GM12878 (cell line): ENCODE measurements around the gene CCSER1. TPM values are rescaled to one million over a fixed set of nuclear protein-coding genes. Genes with fewer than 3 reads are reported as not detected.

Experiments used
- ATAC-seq: fragments of 200-7000 bp; cut with Tn5 transposase; 3 replicates; pipeline ENCODE4 v1.9.1; 2020; ENCODE audit warnings: mild to moderate bottlenecking, moderate library complexity
- BruUV-seq: library from RNA; stranded (reverse); fragments of 400-500 nt; replicated peaks from 2 replicates; lab custom pipeline; 2021; lab: Mats Ljungman, UMichigan
- CTCF ChIA-PET: fragments of 300-600 bp; sonication (Branson Sonifier 250); formaldehyde crosslinking; extraction: SDS; loops from one replicate; lab custom pipeline; 2021; ENCODE audit warnings: inconsistent platforms; lab: Yijun Ruan, JAX
- POLR2A ChIA-PET: fragments of 350-600 bp; formaldehyde crosslinking; extraction: SDS; loops from one replicate; lab custom pipeline; 2021; ENCODE audit warnings: inconsistent platforms; lab: Charles Lee
- RAD21 ChIA-PET: fragments of 300-600 bp; sonication (Branson Sonifier 250); formaldehyde crosslinking; loops from one replicate; lab custom pipeline; 2023; ENCODE audit warnings: antibody characterized with exemption; ENCODE audit not compliant: unreplicated experiment; lab: Charles Lee
- SMC1A ChIA-PET: fragments of 300-600 bp; sonication (Branson Sonifier 250); formaldehyde crosslinking; loops from one replicate; lab custom pipeline; 2023; ENCODE audit not compliant: unreplicated experiment, uncharacterized antibody; lab: Charles Lee
- DNase-seq: peaks from one replicate; pipeline ENCODE4 v3.0.0-alpha.2; 2011; ENCODE audit warnings: low read depth, low spot score
- FAIRE-seq: peaks from 3 replicates; lab custom pipeline; 2011; peaks lifted over from hg19 to GRCh38; lab: Jason Lieb, UNC
- H2AFZ ChIP-seq: 2 replicates; pipeline ENCODE4 v1.6.0; 2011; ENCODE audit warnings: low read depth, low read length, control low read depth; ENCODE audit not compliant: control insufficient read depth
- H3K27ac ChIP-seq: 2 replicates; pipeline ENCODE4 v1.5.1; 2011; ENCODE audit warnings: control low read depth; ENCODE audit not compliant: control insufficient read depth, insufficient read depth
- H3K27me3 ChIP-seq, 2 experiments: replicated peaks in 1 of 2; 2 replicates each; pipeline versions ENCODE4 v1.6.0 to v1.6.1; 2011; ENCODE audit warnings: low read length in 1 of 2; ENCODE audit not compliant: control insufficient read depth in 2 of 2, insufficient read depth in 2 of 2
- H3K36me3 ChIP-seq, 2 experiments: 2 replicates each; pipeline ENCODE4 v1.5.1; 2011; ENCODE audit warnings: low read length in 1 of 2; ENCODE audit not compliant: control insufficient read depth in 2 of 2, insufficient read depth in 2 of 2
- H3K4me1 ChIP-seq: 2 replicates; pipeline ENCODE4 v1.6.1; 2011; ENCODE audit warnings: mild to moderate bottlenecking, low read length, moderate library complexity, mixed read lengths; ENCODE audit not compliant: control insufficient read depth, insufficient read depth
- H3K4me2 ChIP-seq: 2 replicates; pipeline ENCODE4 v1.6.0; 2011; ENCODE audit warnings: control low read depth; ENCODE audit not compliant: control insufficient read depth, insufficient read depth
- H3K4me3 ChIP-seq: fragments of 200-600 bp; sonication (generic); 2 replicates; pipeline ENCODE4 v1.5.1; 2016
- H3K79me2 ChIP-seq: 2 replicates; pipeline ENCODE4 v1.6.0; 2011; ENCODE audit warnings: low read length; ENCODE audit not compliant: control insufficient read depth, insufficient read depth
- H3K9ac ChIP-seq: 2 replicates; pipeline ENCODE4 v1.8.0; 2011; ENCODE audit warnings: low read length, control low read depth, mixed read lengths; ENCODE audit not compliant: control insufficient read depth, insufficient read depth
- H3K9me3 ChIP-seq: replicated peaks from 3 replicates; pipeline ENCODE4 v1.5.1; 2011; ENCODE audit warnings: mild to moderate bottlenecking, low read length; ENCODE audit not compliant: control insufficient read depth, insufficient read depth
- H4K20me1 ChIP-seq: 2 replicates; pipeline ENCODE4 v1.6.0; 2011; ENCODE audit not compliant: control insufficient read depth, insufficient read depth
- E4F1 ChIP-seq: fragments of 450-650 bp; IDR thresholded peaks from 2 replicates; pipeline ENCODE4 v1.6.1; 2018; ENCODE audit warnings: borderline replicate concordance, mild to moderate bottlenecking; ENCODE audit not compliant: partially characterized antibody
- HDAC6 ChIP-seq: fragments of 200-600 bp; sonication (generic); IDR thresholded peaks from one replicate; pipeline ENCODE4 v1.8.0; 2017; ENCODE audit warnings: antibody characterized with exemption; ENCODE audit not compliant: unreplicated experiment
- KLF5 ChIP-seq: fragments of 450-650 bp; IDR thresholded peaks from 2 replicates; pipeline ENCODE4 v1.6.1; 2014; ENCODE audit warnings: mild to moderate bottlenecking; ENCODE audit not compliant: partially characterized antibody
- MLLT1 ChIP-seq: fragments of 450-650 bp; IDR thresholded peaks from 2 replicates; pipeline ENCODE4 v1.6.1; 2016; ENCODE audit warnings: mild to moderate bottlenecking
- MTA2 ChIP-seq: fragments of 450-650 bp; IDR thresholded peaks from 2 replicates; pipeline ENCODE4 v1.6.1; 2016; ENCODE audit warnings: low read depth, mild to moderate bottlenecking, moderate library complexity
- MYC ChIP-seq: IDR thresholded peaks from 2 replicates; pipeline ENCODE4 v1.6.1; 2011; ENCODE audit warnings: mild to moderate bottlenecking, low read length, moderate library complexity, inconsistent platforms; ENCODE audit not compliant: insufficient read depth, insufficient replicate concordance, insufficient read length, severe bottlenecking
- NFIC ChIP-seq: IDR thresholded peaks from 2 replicates; pipeline ENCODE4 v1.6.1; 2012; ENCODE audit warnings: low read depth, mild to moderate bottlenecking, inconsistent platforms, low read length, moderate library complexity
- PML ChIP-seq: IDR thresholded peaks from 2 replicates; pipeline ENCODE4 v1.6.1; 2012; ENCODE audit warnings: low read length, inconsistent platforms
- RAD21 ChIP-seq: IDR thresholded peaks from 2 replicates; pipeline ENCODE4 v1.6.1; 2011; ENCODE audit warnings: mild to moderate bottlenecking, low read depth, low read length, moderate library complexity; ENCODE audit not compliant: insufficient read depth
- RUNX3 ChIP-seq: IDR thresholded peaks from 2 replicates; pipeline ENCODE4 v1.6.1; 2012; ENCODE audit warnings: low read length, inconsistent platforms
- WGBS: methylation state at CpG from one replicate; pipeline ENCODE4 v1.1.6; 2016; ENCODE audit warnings: low lambda C conversion rate; ENCODE audit not compliant: insufficient replicate concordance, insufficient coverage; ENCODE audit errors: missing lambda C conversion rate; 5-methylcytosine and 5-hydroxymethylcytosine counted together
- in situ Hi-C: fragments of 300-500 bp; cut with MboI; formaldehyde crosslinking; loops from 9 replicates; pipeline ENCODE4 v1.14.3; 2018; ENCODE audit warnings: mixed read lengths
- intact Hi-C: fragments of 100-400 bp; cut with micrococcal nuclease; formaldehyde crosslinking; loops from one replicate; pipeline ENCODE4 v1.14.2; 2022; ENCODE audit not compliant: unreplicated experiment
- polyA plus RNA-seq, 11 experiments: library from polyadenylated mRNA; depleted of rRNA in 4 of 11; unstranded in 6 of 11; stranded (reverse) in 5 of 11; fragments of >200 nt; fragmentation: Nextera tagmentation in 4 of 11; fragmentation: Illumina TruSeq in 1 of 11; extraction: Ambion mirVana in 4 of 11; extraction: Trizol in 1 of 11; gene quantifications; 1 replicate in 1 of 11; 2 replicates in 10 of 11; pipeline versions ENCODE4 v1.2.1 to v1.2.3, GENCODE V29; 2011 to 2016; ENCODE audit warnings: inconsistent platforms in 2 of 11, missing spikeins in 2 of 11, low read depth in 1 of 11
- total RNA-seq, 4 experiments: library from RNA; depleted of rRNA in 3 of 4; stranded (reverse); fragments of >200 nt in 3 of 4; fragmentation: Illumina TruSeq in 1 of 4; extraction: Trizol in 1 of 4; gene quantifications; 2 replicates each; pipeline versions ENCODE4 v1.2.1 to v1.2.3, GENCODE V29; 2013 to 2021

Gene CCSER1
- total and polyA plus RNA-seq, 10 of the 15 experiments (the other 5 are each of a cell fraction or from before 2014, with no cell fraction given), result 0.22 to 2.7 (median 1.0) TPM

- TF ChIP-seq RAD21 (no peak), MLLT1 (no peak), MYC (no peak)
Measured at GRCh38 chr4:90328558-90328957, 201.4 kb downstream of the CCSER1 start (continued).

GRCh38 chr4:90330546-90330945 lies 203.4 kb downstream of the CCSER1 start:
- Histone ChIP-seq H3K9ac (no peak overlapping the region), H3K4me3 (no peak overlapping the region), H3K27ac (no peak overlapping the region), H3K36me3 (no peaks in the 10 kb centered on the region), H3K4me1 (no peaks in the 10 kb centered on the region), H3K9me3 (no peaks in the 10 kb centered on the region), H2AFZ (no peak overlapping the region), H3K27me3 (no peaks in the 10 kb centered on the region), H3K4me2 (no peak overlapping the region), H3K79me2 (no peaks in the 10 kb centered on the region), H4K20me1 (no peaks in the 10 kb centered on the region)
- RAD21 ChIA-PET, result no interaction called here
- DNase-seq, result no peak
- no peak for FAIRE-seq
- no TSS peak for BruUV-seq
- WGBS, result 17% methylated on average over 3 of the region's 3 CpGs
- POLR2A ChIA-PET, result interaction anchor here (0.5 kb wide), 1 partner anchor 1149 kb away, joined by 3 read pairs; no protein-coding TSS in a partner anchor
- intact Hi-C loops (no loop called here), in situ Hi-C loops (no loop called here)
- TF ChIP-seq RUNX3, result no peak
- TF ChIP-seq KLF5, result no peak
- TF ChIP-seq MTA2, result no peak
- TF ChIP-seq PML, result no peak
- TF ChIP-seq NFIC, result no peak
- no peak for TF ChIP-seq HDAC6
- no peak for TF ChIP-seq E4F1
- ATAC-seq, result no peak
- SMC1A ChIA-PET, result interaction anchor here (0.7 kb wide), 1 partner anchor 783 kb away, joined by 3 read pairs; no protein-coding TSS in a partner anchor
- CTCF ChIA-PET, result no interaction called here
